NB4 (cell line): Measurements from ENCODE around the gene TEX22.

Source experiments
- MAX ChIP-seq: IDR thresholded peaks from 2 replicates; pipeline ENCODE4 v1.6.1; 2011; ENCODE audit warnings: low read depth, low read length
- MYC ChIP-seq: IDR thresholded peaks from 2 replicates; pipeline ENCODE4 v1.6.1; 2011; ENCODE audit warnings: low read depth, low read length
- POLR2A ChIP-seq: IDR thresholded peaks from 2 replicates; pipeline ENCODE4 v1.6.1; 2011; ENCODE audit warnings: mild to moderate bottlenecking; ENCODE audit not compliant: insufficient read length; ENCODE audit errors: extremely low read depth
- TF ChIP-seq, protein P1 (sequence below): IDR thresholded peaks from one replicate; pipeline ENCODE4 v1.5.1; 2012; ENCODE audit warnings: low read depth, low read length

- TF ChIP-seq, protein P1, sequence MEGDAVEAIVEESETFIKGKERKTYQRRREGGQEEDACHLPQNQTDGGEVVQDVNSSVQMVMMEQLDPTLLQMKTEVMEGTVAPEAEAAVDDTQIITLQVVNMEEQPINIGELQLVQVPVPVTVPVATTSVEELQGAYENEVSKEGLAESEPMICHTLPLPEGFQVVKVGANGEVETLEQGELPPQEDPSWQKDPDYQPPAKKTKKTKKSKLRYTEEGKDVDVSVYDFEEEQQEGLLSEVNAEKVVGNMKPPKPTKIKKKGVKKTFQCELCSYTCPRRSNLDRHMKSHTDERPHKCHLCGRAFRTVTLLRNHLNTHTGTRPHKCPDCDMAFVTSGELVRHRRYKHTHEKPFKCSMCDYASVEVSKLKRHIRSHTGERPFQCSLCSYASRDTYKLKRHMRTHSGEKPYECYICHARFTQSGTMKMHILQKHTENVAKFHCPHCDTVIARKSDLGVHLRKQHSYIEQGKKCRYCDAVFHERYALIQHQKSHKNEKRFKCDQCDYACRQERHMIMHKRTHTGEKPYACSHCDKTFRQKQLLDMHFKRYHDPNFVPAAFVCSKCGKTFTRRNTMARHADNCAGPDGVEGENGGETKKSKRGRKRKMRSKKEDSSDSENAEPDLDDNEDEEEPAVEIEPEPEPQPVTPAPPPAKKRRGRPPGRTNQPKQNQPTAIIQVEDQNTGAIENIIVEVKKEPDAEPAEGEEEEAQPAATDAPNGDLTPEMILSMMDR = no peak
- TF ChIP-seq POLR2A (no peak), MYC (no peak), MAX (no peak)
Measured at GRCh38 chr14:105411017-105411941, 12.9 kb downstream of the TEX22 start.
